ENCODE results near the gene USP51.
"Not testable (repeated sequence)": the region's sequence is repeated elsewhere in the genome, so short reads cannot be mapped to it uniquely, and the experiment has no call there.

Gene USP51

GRCh38 chrX:55489314-55490009, at the start of gene USP51:
USP51 (minus strand) TSS chrX:55489848; CDS start chrX:55488939, 909 bp downstream.
- peak; percentile 40 for DNase-seq (ENCODE audit: low spot score)

- DNase-seq (ENCODE audit: low spot score): no peak
Measured at GRCh38 chrX:55524487-55524886, 34.8 kb upstream of the USP51 start.

DNA sequence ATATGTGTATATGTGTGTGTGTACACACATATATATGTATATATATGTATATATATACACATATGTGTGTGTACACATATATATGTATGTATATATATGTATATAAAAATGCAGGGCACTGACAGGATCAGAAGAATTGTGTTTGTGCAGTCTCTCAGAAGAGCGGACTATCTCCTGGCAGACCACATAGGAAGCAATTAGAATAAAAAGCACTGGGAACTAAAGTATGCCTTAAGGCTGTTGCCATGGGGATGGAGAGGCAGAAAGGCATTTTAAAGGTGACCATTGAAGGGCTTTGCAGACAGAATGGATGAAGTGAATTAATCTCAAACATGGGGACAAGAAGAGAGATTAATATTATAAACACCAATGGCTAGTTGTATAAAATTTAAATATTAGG, 33.7 kb upstream of the USP51 start:
- no peak for DNase-seq (ENCODE audit: low spot score)

- no peak for DNase-seq (ENCODE audit: low spot score)
Measured at GRCh38 chrX:55522596-55523276, 33.1 kb upstream of the USP51 start.

GRCh38 chrX:55521687-55522086, 32.0 kb upstream of the USP51 start:
- DNase-seq (ENCODE audit: low spot score): no peak

DNA sequence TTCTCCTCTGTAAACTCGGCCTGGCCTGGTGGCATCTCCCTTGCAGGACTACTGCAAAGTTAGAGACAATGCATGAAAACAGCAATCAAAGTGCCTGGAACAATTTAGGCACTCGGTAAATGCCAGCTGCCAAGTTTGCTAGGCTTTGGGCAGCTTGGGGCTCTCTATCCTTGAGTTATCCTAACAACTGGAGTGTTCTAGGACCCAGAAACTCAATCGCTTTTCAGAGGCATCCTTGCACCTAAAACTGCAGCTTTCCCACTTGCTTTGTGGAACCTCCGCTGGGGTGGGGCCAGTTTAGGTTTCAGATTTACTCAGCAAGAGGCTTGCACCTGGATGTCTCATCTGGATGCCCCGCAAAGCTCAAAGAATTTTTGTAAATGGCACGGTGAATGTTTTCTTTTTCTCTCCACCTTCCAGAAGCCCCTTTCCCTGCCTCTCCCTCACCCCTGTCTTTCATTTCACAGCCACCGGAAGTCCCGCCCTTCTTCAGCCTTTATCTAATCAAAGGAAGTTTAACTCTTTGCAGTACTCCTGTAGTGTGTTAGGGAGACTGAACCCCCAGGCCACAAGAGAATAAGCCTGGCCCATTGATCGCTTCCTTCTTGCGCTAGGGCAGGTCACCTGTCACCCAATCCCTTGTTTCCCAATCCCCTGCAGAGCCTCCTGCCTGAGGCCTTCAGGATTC, 27.3 kb upstream of the USP51 start:
- DNase-seq (ENCODE audit: low spot score): not testable (repeated sequence)

- not testable (repeated sequence) for DNase-seq (ENCODE audit: low spot score)
Measured at GRCh38 chrX:55513045-55513737, 23.5 kb upstream of the USP51 start.

- not testable (repeated sequence) for DNase-seq (ENCODE audit: low spot score)
Measured at GRCh38 chrX:55508410-55509152, 18.9 kb upstream of the USP51 start.

DNA sequence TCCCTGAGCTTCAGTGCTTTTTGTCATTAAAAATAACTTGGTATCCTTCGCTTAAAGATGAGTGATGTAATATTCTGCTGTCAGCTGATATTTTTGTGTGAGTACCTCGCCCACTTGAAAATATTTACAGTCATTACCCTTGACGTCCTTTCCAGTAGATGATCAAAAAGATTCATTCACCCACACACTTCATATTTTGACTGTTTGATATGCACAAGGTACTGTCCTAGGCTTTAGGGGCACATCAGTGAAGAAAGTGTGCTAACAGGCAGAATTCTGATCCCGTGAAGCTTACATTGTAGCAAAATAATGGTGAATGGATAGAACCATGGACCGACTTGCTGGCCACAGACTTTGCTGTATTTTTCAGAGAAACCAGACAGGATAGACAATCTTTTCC, 18.1 kb upstream of the USP51 start:
- DNase-seq (ENCODE audit: low spot score): not testable (repeated sequence)

DNA sequence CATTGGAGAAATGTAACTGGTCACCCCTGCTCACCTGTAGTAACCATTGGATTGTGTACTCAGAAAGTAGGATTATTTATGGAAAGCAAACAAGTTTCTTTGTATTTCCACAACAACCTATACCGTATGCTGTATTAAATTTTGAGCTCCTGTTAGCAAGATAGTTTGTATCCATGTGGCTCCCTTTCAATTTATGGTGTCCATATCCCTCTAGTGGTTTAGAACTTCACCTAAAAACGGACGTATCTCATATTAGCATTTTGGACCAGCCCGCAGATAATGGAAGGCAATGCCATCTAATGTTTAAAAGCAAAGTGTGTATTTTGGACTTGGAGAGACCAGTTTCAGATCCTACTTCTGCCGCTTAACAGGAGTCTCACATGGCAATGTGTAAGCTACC, 17.4 kb upstream of the USP51 start:
- not testable (repeated sequence) for DNase-seq (ENCODE audit: low spot score)

GRCh38 chrX:55490974-55491373, 1.3 kb upstream of the USP51 start:
- DNase-seq (ENCODE audit: low spot score): no peak

DNA sequence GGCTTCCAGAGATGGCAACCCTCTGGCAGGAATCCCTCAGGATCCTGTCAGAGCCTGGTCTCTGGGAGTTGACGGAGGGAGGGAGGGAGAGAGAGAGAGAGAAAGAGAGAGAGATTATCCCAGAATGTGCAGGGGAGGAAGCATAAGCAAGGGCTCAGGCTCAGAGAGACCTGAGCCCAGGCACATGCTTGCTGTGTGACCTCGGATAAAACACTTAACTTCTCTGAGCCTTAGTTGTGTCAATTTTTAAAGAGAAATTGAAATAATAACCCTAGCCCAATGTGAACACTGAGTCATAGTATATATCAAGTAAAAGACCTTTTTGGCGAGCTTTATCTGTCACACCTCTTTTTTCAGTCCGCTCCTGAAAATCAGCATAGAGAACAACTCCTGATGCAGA, 473 bp upstream of the USP51 start:
- peak; percentile 1 for DNase-seq (ENCODE audit: low spot score)

DNA sequence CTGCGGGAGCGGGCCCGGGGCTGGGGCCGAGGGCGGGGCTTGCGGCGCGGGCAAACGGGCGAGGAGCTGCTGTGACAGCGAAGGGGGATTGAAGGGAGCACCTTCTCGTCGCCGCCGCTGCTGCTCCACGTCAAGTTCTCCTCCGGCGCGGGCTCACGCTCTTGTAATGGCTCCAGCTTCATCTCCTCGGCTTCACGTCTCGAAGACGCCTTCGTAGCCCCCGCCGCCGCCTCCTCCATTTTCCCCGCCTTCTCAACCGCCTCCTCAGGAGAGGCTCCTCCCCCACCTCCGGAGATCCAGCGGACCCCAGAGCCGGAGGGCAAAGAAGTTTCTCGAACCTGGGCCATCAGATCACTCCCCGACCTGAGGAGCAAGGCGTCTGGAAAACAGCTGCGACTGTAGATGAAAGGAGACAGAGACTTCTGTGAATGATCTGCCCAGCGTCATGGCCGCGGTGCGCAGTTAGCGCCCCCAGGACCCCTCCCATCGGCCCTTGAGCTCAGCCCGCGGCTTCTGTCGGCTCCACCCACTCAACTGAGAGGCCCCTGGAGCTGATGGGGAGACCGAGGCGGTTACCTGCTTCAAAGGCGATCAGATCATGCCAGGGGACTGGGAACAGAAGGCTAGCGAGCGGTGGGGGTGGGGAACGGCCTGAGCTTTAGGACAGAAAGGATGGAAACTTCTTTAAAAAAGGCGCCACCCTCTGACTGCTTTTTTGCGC, 895 bp downstream of the USP51 start:
- peak; percentile 61 for DNase-seq (ENCODE audit: low spot score)

GRCh38 chrX:55488006-55488592, 1.5 kb downstream of the USP51 start:
- no peak for DNase-seq (ENCODE audit: low spot score)

- DNase-seq (ENCODE audit: low spot score): no peak
Measured at GRCh38 chrX:55487143-55487542, 2.5 kb downstream of the USP51 start.

- DNase-seq (ENCODE audit: low spot score): no peak
Measured at GRCh38 chrX:55486736-55487135, 2.9 kb downstream of the USP51 start.

DNA sequence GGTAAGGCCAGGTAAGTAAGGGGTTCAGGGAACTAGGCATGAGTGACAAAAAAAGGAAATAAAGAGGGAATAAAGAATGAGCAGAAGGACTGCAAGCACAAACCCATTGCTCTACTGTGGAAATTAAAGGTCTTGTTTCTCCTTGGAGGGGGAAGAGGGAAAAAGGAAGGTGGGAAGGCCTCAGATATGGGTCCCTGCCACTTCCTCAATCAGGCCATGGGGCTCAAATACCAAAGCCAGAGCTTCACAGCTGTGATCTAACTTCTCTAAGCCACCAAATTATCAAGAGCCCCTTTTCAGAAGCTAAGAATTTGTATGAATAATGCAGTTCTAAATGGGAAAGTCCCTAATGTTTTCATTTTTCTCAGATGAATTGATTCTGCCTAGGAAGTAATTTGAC, 4.7 kb downstream of the USP51 start:
- DNase-seq (ENCODE audit: low spot score): no peak

DNA sequence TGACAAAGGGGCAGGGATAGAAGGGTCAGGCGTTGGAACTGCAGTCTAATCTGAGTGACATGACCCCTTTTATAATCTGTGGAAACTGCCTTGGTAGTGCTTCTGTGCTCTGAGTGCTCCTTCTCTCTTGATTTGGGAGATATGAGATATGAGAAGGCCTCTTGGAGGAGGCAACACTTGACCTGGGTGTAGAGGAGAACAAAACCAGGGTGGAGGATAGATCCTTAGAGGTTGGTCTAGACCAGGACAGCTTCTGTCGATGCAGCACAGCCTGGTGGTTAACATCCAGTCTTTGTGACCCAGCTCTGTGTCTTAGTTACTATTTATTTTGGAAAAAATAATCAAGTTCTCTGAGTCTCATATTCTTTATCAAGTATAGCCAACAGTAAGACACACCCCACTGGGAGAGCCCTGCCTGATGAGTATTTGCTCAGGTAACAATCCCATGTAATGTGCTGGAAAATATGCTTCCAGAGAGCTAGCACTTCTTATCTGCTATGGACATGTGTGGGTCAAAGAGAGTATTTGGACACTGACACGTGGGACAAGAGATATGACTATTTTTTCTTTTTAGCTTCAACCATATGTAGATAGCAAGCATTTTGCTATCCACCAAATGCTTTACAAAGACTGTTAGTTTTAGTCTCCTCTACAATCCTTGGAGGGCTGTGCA, 9.1 kb downstream of the USP51 start:
- DNase-seq (ENCODE audit: low spot score): no peak

GRCh38 chrX:55479956-55480355, 9.7 kb downstream of the USP51 start:
- not testable (repeated sequence) for DNase-seq (ENCODE audit: low spot score)

DNA sequence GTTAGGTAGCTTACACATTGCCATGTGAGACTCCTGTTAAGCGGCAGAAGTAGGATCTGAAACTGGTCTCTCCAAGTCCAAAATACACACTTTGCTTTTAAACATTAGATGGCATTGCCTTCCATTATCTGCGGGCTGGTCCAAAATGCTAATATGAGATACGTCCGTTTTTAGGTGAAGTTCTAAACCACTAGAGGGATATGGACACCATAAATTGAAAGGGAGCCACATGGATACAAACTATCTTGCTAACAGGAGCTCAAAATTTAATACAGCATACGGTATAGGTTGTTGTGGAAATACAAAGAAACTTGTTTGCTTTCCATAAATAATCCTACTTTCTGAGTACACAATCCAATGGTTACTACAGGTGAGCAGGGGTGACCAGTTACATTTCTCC, 23.9 kb downstream of the USP51 start:
- DNase-seq (ENCODE audit: low spot score): not testable (repeated sequence)
